ENCODE results near the gene PPM1F. TPM values are rescaled to one million over a fixed set of nuclear protein-coding genes. Genes with fewer than 3 reads are reported as not detected.

The PPM1F gene
- total and polyA plus RNA-seq, 10 of the 15 experiments (the other 5 are each of a cell fraction or from before 2014, with no cell fraction given), result 0.55 to 26.3 (median 9.7) TPM

GRCh38 chr22:21943571-21944448 lies 8.8 kb downstream of the PPM1F start (continued):
- no peak for TF ChIP-seq RELB (IDR thresholded peaks at IDR 0.05; ENCODE audit: low read depth)
- TF ChIP-seq CREB1 (IDR thresholded peaks at IDR 0.05; ENCODE audit: low read depth), result no peak

GRCh38 chr22:21942407-21943343 lies 10.0 kb downstream of the PPM1F start:
- WGBS (ENCODE audit: insufficient coverage, insufficient replicate concordance, low lambda C conversion rate, missing lambda C conversion rate), result 64% methylated on average over 19 of the region's 19 CpGs
- Histone ChIP-seq H3K4me1 (ENCODE audit: control insufficient read depth, insufficient read depth, low read length) (peaks cover 11% of the 10 kb centered on the region), H3K4me3 (no peak overlapping the region), H3K36me3 (ENCODE audit: control insufficient read depth in 2 of 2, insufficient read depth in 2 of 2, low read length in 1 of 2) (no peaks in the 10 kb centered on the region), H3K4me2 (ENCODE audit: control insufficient read depth, insufficient read depth) (no peak overlapping the region), H4K20me1 (ENCODE audit: control insufficient read depth, insufficient read depth) (no peaks in the 10 kb centered on the region), H2AFZ (ENCODE audit: control insufficient read depth, low read depth, low read length) (peak overlapping the region; percentile 46), H3K9me3 (replicated peaks; ENCODE audit: control insufficient read depth, insufficient read depth, low read length) (no peaks in the 10 kb centered on the region), H3K9ac (ENCODE audit: control insufficient read depth, insufficient read depth, low read length) (no peak overlapping the region), H3K79me2 (ENCODE audit: control insufficient read depth, insufficient read depth, low read length) (no peaks in the 10 kb centered on the region), H3K27ac (ENCODE audit: control insufficient read depth, insufficient read depth) (no peak overlapping the region), H3K27me3 (replicated peaks in 1 of 2; ENCODE audit: control insufficient read depth in 2 of 2, insufficient read depth in 2 of 2, low read length in 1 of 2) (no peaks in the 10 kb centered on the region)
- ChIA-PET RAD21 (ENCODE audit: unreplicated experiment) (no interaction called here), SMC1A (ENCODE audit: uncharacterized antibody, unreplicated experiment) (interaction anchor here (0.6 kb wide), 1 partner anchor 162 kb away, joined by 3 read pairs; no protein-coding TSS in a partner anchor), CTCF (interaction anchor here (1.2 to 8.1 kb wide), 3 partner anchors 9 to 168 kb away, joined by 3 to 82 read pairs (median 5); partner anchors contain the start of gene PPM1F), POLR2A (interaction anchor here (0.7 kb wide), 1 partner anchor 345 kb away, joined by 4 read pairs; no protein-coding TSS in a partner anchor)
- in situ Hi-C loops (cut with MboI), result no loop called here
- intact Hi-C loops (cut with micrococcal nuclease; ENCODE audit: unreplicated experiment), result no loop called here
- TF ChIP-seq EED (IDR thresholded peaks at IDR 0.05; ENCODE audit: low read depth) (peak; percentile 37; the same call in 1 of the 2 replicates), MEF2A (IDR thresholded peaks at IDR 0.05; ENCODE audit: insufficient read depth, low read depth, low read length) (no peak), KDM1A (IDR thresholded peaks at IDR 0.05; ENCODE audit: borderline replicate concordance) (no peak), IRF3 (IDR thresholded peaks at IDR 0.05) (no peak)
- no peak for FAIRE-seq
- BruUV-seq (replicated peaks), result no TSS peak
- no peak for DNase-seq (ENCODE audit: low read depth, low spot score)
- no peak for ATAC-seq

All from GM12878 (cell line).